Endothelial cell (in vitro differentiated cells): Measurements from ENCODE around the gene ST7L. TPM values are rescaled to one million over a fixed set of nuclear protein-coding genes. Genes with fewer than 3 reads are reported as not detected.

Experiments
- DNase-seq: peaks from one replicate; pipeline ENCODE4 v3.0.0; 2021; ENCODE audit warnings: low spot score
- H3K27ac Mint-ChIP-seq: one replicate; pipeline ENCODE4 v1.8.0; 2021; ENCODE audit warnings: mixed read lengths, inconsistent platforms; ENCODE audit not compliant: unreplicated experiment
- H3K27me3 Mint-ChIP-seq: one replicate; pipeline ENCODE4 v1.8.0; 2021; ENCODE audit warnings: mild to moderate bottlenecking, moderate library complexity, mixed read lengths, inconsistent platforms; ENCODE audit not compliant: unreplicated experiment
- H3K36me3 Mint-ChIP-seq: one replicate; pipeline ENCODE4 v1.8.0; 2021; ENCODE audit warnings: mild to moderate bottlenecking, low read depth, mixed read lengths, inconsistent platforms; ENCODE audit not compliant: unreplicated experiment
- H3K4me1 Mint-ChIP-seq: one replicate; pipeline ENCODE4 v1.8.0; 2021; ENCODE audit warnings: mild to moderate bottlenecking, mixed read lengths, inconsistent platforms; ENCODE audit not compliant: unreplicated experiment
- H3K4me3 Mint-ChIP-seq: one replicate; pipeline ENCODE4 v1.8.0; 2021; ENCODE audit warnings: mild to moderate bottlenecking, mixed read lengths, inconsistent platforms; ENCODE audit not compliant: unreplicated experiment
- H3K9me3 Mint-ChIP-seq: one replicate; pipeline ENCODE4 v1.8.0; 2021; ENCODE audit warnings: mixed read lengths, inconsistent platforms; ENCODE audit not compliant: unreplicated experiment
- total RNA-seq: library from RNA; stranded (reverse); fragmentation: NEBNext Ultra II Directional; extraction: Animal tissue kit (Norgen Biotek cat#: 25700); gene quantifications from one replicate; pipeline ENCODE4 v1.2.1, GENCODE V29; 2021; ENCODE audit not compliant: unreplicated experiment
- TF ChIP-seq, protein P1 (sequence below): fragments of 200-600 bp; sonication (generic); IDR thresholded peaks from one replicate; pipeline ENCODE4 v1.5.0; 2021; ENCODE audit warnings: antibody characterized with exemption; ENCODE audit not compliant: unreplicated experiment

The ST7L gene
- total RNA-seq, 1 donor from 2014 or later = 14.3 TPM

DNA sequence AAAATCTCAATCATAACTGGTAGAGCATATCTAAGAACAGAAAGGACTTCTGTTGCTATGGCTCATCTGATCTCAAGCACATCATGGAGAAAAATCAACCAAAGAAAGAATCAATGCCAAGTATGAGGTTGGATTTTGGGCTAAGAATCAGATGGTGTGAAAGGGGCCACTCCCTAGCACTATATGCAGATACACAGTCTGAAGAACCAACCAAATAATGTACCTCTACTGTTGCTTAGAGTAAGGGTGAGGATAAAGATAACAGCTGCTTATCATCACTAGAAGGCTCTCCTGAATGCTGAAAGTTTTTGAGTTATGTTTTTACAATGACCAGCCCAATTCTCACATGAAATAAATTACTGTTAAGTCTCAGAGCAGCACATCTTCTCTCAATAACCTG, 35.6 kb downstream of the ST7L start:
- TF ChIP-seq, protein P1, sequence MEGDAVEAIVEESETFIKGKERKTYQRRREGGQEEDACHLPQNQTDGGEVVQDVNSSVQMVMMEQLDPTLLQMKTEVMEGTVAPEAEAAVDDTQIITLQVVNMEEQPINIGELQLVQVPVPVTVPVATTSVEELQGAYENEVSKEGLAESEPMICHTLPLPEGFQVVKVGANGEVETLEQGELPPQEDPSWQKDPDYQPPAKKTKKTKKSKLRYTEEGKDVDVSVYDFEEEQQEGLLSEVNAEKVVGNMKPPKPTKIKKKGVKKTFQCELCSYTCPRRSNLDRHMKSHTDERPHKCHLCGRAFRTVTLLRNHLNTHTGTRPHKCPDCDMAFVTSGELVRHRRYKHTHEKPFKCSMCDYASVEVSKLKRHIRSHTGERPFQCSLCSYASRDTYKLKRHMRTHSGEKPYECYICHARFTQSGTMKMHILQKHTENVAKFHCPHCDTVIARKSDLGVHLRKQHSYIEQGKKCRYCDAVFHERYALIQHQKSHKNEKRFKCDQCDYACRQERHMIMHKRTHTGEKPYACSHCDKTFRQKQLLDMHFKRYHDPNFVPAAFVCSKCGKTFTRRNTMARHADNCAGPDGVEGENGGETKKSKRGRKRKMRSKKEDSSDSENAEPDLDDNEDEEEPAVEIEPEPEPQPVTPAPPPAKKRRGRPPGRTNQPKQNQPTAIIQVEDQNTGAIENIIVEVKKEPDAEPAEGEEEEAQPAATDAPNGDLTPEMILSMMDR = no peak
- Mint-ChIP-seq H3K4me3 (no peak overlapping the region), H3K4me1 (no peaks in the 10 kb centered on the region), H3K27me3 (no peaks in the 10 kb centered on the region), H3K27ac (no peak overlapping the region), H3K9me3 (no peaks in the 10 kb centered on the region), H3K36me3 (no peaks in the 10 kb centered on the region)
- DNase-seq = no peak

DNA sequence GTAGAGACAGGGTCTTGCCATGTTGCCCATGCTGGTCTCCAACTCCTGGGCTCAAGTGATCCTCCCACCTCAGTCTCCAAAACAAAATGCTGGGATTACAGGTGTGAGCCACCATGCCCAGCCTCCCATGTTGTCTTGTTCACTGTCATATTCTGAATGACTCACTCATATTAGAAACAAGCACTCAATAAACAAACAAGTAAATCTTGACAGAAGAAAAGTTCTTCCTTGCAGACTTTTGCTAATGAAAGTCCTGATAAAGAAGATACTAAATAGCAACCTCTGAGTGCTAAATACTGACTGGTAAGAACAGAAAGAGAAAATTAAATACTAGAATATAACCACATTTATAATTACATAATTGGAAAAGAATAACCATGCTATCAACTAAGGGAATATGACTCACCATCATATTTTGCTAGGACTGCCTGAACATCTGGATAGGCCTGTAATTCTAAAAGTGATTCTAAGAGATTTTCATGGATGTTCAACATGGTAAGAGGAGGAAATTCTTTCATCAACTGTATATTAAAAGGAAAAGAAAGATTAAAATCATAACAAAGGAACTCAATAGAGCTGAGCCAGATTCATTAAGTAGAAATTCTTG, 37.3 kb downstream of the ST7L start:
- H3K27ac Mint-ChIP-seq = no peak overlapping the region
- TF ChIP-seq, protein P1 = no peak
- no peaks in the 10 kb centered on the region for H3K9me3 Mint-ChIP-seq
- H3K36me3 Mint-ChIP-seq = peaks cover 1% of the 10 kb centered on the region
- no peaks in the 10 kb centered on the region for H3K27me3 Mint-ChIP-seq
- no peak for DNase-seq
- H3K4me1 Mint-ChIP-seq = no peaks in the 10 kb centered on the region
- H3K4me3 Mint-ChIP-seq = no peak overlapping the region

DNA sequence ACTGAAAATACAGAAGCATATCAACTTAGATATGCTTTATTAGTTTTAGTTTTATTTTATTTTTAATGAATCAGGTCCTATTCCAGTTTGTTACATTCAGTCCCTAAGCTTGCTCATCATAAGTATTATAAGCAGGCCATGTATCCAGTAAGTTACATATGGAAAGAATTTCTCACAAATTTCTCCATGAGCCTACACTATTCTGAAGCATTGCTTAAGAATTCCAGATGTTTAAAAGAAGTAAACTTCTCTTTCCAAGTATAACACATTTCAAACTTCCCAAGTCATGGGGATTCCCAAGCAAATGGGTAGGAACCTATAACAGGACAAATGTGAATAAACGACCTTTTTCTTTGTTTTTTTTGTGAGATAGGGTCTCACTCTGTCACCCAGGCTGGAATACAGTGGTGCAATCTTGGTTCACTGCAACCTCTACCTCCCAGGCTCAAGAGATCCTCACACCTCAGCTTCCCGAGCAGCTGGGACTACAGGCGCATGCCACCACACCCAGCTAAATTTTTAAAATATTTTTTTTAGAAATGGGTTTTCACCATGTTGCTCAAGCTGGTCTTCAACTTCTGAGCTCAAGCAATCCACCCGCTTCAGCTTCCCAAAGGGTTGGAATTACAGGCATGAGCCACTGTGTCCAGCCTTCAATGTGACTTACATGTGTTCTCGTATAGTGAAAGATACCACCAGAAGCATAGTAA, 39.0 kb downstream of the ST7L start:
- DNase-seq = no peak
- Mint-ChIP-seq H3K27me3 (no peaks in the 10 kb centered on the region), H3K9me3 (no peaks in the 10 kb centered on the region), H3K4me1 (no peaks in the 10 kb centered on the region), H3K27ac (no peak overlapping the region), H3K36me3 (peaks cover 11% of the 10 kb centered on the region), H3K4me3 (no peak overlapping the region)
- TF ChIP-seq, protein P1 = no peak

DNA sequence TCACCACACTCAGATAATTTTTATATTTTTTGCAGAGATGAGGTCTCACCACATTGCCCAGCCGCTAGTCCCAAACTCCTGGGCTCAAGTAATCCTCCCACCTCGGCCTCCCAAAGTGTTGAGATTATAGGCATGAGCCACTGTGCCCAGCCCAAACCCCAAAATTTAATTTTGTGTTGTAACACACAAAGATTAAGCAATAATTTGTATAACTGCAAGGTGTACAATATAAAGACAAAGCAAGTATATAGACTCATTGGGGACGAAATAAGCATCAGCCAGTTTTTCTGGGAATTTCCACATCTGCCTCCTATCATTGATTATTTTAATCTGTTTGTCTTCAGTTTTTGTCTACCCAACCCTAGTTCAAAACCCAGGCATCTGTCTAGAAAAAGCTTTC, 42.7 kb downstream of the ST7L start:
- H3K27me3 Mint-ChIP-seq = no peaks in the 10 kb centered on the region
- H3K36me3 Mint-ChIP-seq = peaks cover 20% of the 10 kb centered on the region
- H3K27ac Mint-ChIP-seq = no peak overlapping the region
- TF ChIP-seq, protein P1 = no peak
- no peak for DNase-seq
- H3K4me3 Mint-ChIP-seq = no peak overlapping the region
- no peaks in the 10 kb centered on the region for H3K4me1 Mint-ChIP-seq
- H3K9me3 Mint-ChIP-seq = no peaks in the 10 kb centered on the region

DNA sequence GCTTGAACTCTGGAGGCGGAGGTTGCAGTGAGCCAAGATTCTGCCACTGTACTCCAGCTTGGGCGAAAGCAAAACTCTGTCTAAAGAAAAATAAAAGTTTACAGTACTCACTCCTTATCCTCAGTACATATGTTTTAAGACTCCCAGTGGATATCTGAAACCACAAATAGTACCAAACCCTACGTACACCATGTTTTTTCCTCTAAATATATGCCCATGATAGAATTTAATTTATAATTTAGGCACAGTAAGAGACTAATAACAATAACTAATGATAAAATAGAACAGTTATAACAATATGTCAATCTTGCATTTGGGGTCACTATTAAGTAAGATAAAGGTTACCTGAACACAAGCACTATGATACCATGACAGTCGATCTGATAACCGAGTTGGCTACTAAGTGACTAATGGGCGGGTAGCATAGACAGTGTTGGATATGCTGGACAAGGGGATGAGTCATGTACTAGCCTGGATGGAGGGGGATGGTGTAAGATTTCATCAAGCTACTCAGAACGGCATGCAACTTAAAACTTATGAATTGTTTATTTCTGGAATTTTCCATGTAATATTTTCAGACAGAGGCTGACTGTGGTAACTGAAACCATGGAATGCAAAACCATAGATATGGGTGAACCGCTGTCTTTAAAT, 43.7 kb downstream of the ST7L start:
- no peaks in the 10 kb centered on the region for H3K9me3 Mint-ChIP-seq
- TF ChIP-seq, protein P1 = no peak
- DNase-seq = no peak

More for the DNA sequence above, 43.7 kb downstream of the ST7L start:
- peaks cover 20% of the 10 kb centered on the region for H3K36me3 Mint-ChIP-seq
- no peak overlapping the region for H3K4me3 Mint-ChIP-seq
- no peaks in the 10 kb centered on the region for H3K4me1 Mint-ChIP-seq
- no peak overlapping the region for H3K27ac Mint-ChIP-seq
- no peaks in the 10 kb centered on the region for H3K27me3 Mint-ChIP-seq
